Activated naive CD4-positive, alpha-beta T cell treated with anti-CD3 and anti-CD28 coated beads, Interleukin-2, amount 50 U/mL, for 24 hours (primary cell): ENCODE measurements around the gene RAB36.

Source experiments
- H3K27ac Mint-ChIP-seq: one replicate; pipeline ENCODE4 v1.8.0; 2021; ENCODE audit warnings: mild to moderate bottlenecking, mixed read lengths
- H3K27me3 Mint-ChIP-seq: one replicate; pipeline ENCODE4 v1.8.0; 2021; ENCODE audit warnings: mixed read lengths
- H3K36me3 Mint-ChIP-seq: one replicate; pipeline ENCODE4 v1.8.0; 2021; ENCODE audit warnings: mixed read lengths
- H3K4me1 Mint-ChIP-seq: one replicate; pipeline ENCODE4 v1.8.0; 2021; ENCODE audit warnings: mixed read lengths
- H3K4me3 Mint-ChIP-seq: one replicate; pipeline ENCODE4 v1.8.0; 2021; ENCODE audit warnings: mild to moderate bottlenecking, mixed read lengths
- H3K9me3 Mint-ChIP-seq: one replicate; pipeline ENCODE4 v1.8.0; 2021; ENCODE audit warnings: mixed read lengths

RAB36 gene

GRCh38 chr22:23206915-23207314 is 61.6 kb downstream of the RAB36 start:
- Mint-ChIP-seq H3K9me3 (no peaks in the 10 kb centered on the region), H3K36me3 (peaks cover 9% of the 10 kb centered on the region), H3K27ac (peak overlapping the region; percentile 1), H3K4me1 (peaks cover 59% of the 10 kb centered on the region), H3K27me3 (no peaks in the 10 kb centered on the region), H3K4me3 (no peak overlapping the region)

- Mint-ChIP-seq H3K4me1 (peaks cover 61% of the 10 kb centered on the region), H3K27ac (no peak overlapping the region), H3K36me3 (peaks cover 9% of the 10 kb centered on the region), H3K9me3 (no peaks in the 10 kb centered on the region), H3K27me3 (no peaks in the 10 kb centered on the region), H3K4me3 (no peak overlapping the region)
Observed at GRCh38 chr22:23207729-23208393, 62.6 kb downstream of the RAB36 start.

GRCh38 chr22:23210428-23211170 is 65.3 kb downstream of the RAB36 start:
- Mint-ChIP-seq H3K4me3 (no peak overlapping the region), H3K9me3 (no peaks in the 10 kb centered on the region), H3K36me3 (peaks cover 11% of the 10 kb centered on the region), H3K4me1 (peaks cover 72% of the 10 kb centered on the region), H3K27me3 (no peaks in the 10 kb centered on the region), H3K27ac (peak overlapping the region; percentile 80)

GRCh38 chr22:23211622-23212021 is 66.3 kb downstream of the RAB36 start:
- Mint-ChIP-seq H3K4me1 (peaks cover 75% of the 10 kb centered on the region), H3K9me3 (no peaks in the 10 kb centered on the region), H3K27me3 (no peaks in the 10 kb centered on the region), H3K4me3 (no peak overlapping the region), H3K36me3 (peaks cover 11% of the 10 kb centered on the region), H3K27ac (peak overlapping the region; percentile 76)

- no peak overlapping the region for H3K4me3 Mint-ChIP-seq
- peaks cover 75% of the 10 kb centered on the region for H3K4me1 Mint-ChIP-seq
- no peaks in the 10 kb centered on the region for H3K9me3 Mint-ChIP-seq
- no peaks in the 10 kb centered on the region for H3K27me3 Mint-ChIP-seq
- peak overlapping the region; percentile 92 for H3K27ac Mint-ChIP-seq
- H3K36me3 Mint-ChIP-seq: peaks cover 7% of the 10 kb centered on the region
Observed at GRCh38 chr22:23212061-23213021, 67.1 kb downstream of the RAB36 start.

- Mint-ChIP-seq H3K9me3 (no peaks in the 10 kb centered on the region), H3K4me1 (peaks cover 75% of the 10 kb centered on the region), H3K4me3 (no peak overlapping the region), H3K27ac (peak overlapping the region; percentile 92), H3K27me3 (no peaks in the 10 kb centered on the region), H3K36me3 (peaks cover 6% of the 10 kb centered on the region)
Observed at GRCh38 chr22:23213022-23213555, 67.8 kb downstream of the RAB36 start.

- H3K36me3 Mint-ChIP-seq: peaks cover 5% of the 10 kb centered on the region
- H3K27ac Mint-ChIP-seq: peak overlapping the region; percentile 92
- H3K4me3 Mint-ChIP-seq: peak overlapping the region; percentile 23
- H3K9me3 Mint-ChIP-seq: no peaks in the 10 kb centered on the region
- H3K4me1 Mint-ChIP-seq: peaks cover 80% of the 10 kb centered on the region
- no peaks in the 10 kb centered on the region for H3K27me3 Mint-ChIP-seq
Observed at GRCh38 chr22:23213581-23214334, 68.5 kb downstream of the RAB36 start.
